ENCODE measurements around the gene HGS. TPM values are rescaled to one million over a fixed set of nuclear protein-coding genes. Genes with fewer than 3 reads are reported as not detected.

The HGS gene
- total RNA-seq, 4 donors from 2014 or later: 62.9 to 98.3 (median 67.3) TPM

DNA sequence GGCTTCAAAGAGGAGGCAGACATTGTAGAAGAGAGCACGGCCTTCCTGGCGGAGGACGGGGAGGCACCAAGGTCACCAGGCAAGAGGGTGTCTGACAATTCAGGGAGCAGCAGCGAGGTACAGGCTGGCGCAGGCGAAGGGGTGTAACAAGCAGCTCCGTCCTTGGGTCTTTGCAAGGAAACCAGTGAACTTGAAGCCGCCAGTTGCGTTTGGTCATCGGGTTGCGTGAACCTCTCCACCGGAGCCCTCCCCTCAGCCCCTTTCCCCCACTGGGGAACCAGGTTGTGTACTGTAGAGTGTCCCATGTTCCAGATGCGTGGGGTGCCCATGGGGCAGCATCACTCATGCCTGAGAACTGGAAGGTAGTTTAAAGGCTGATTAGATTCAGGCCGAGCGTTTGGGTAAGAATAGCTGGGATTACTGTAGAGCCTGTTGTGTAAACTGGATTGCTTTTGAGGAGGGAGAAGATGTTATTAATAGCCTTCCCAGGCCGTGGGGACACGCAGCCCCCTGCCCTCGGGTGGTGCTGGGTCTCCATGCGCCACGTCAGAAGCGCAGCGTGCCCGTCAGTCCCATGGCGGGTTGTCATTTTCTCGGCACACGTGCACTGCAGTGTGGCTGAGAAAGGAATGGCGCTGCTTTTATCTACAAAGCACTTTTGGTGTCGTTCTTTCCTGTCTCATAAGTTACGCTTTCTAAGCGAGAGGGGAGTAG lies 21.9 kb downstream of the HGS start:
- Histone ChIP-seq H3K4me1 (peaks cover 22 to 27% of the 10 kb centered on the region in 2 donors), H3K27ac (no peak overlapping the region), H3K36me3 (peaks cover 24% of the 10 kb centered on the region in 2 donors), H3K9me3 (no peaks in the 10 kb centered on the region), H3K4me3 (replicated peaks in 1 of 3) (no peak overlapping the region), H3K27me3 (no peaks in the 10 kb centered on the region)
- 95 to 97% methylated on average over 30 of the region's 30 CpGs for WGBS, 2 donors
- TF ChIP-seq CTCF (IDR thresholded peaks at IDR 0.05): no peak
- TF ChIP-seq POLR2A (IDR thresholded peaks at IDR 0.05): no peak
- intact Hi-C loops (cut with DNase I): no loop called here
- no peak for DNase-seq

DNA sequence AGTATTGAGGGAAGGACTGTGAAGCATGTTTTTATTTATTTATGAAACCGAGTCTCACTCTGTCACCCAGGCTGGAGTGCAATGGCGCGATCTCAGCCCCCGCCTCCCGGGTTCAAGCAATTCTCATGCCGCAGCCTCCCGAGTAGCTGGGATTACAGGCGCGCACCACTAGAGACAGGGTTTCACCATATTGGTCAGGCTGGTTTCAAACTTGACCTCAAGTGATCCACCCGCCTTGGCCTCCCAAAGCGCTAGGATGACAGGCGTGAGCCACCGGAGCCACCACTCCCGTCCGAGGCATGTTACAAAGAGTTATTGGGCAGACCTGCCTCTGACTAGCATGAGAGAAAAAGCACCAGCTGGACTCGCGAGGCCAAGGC lies 22.4 kb downstream of the HGS start:
- intact Hi-C loops (cut with DNase I): no loop called here
- no peak for TF ChIP-seq POLR2A (IDR thresholded peaks at IDR 0.05)
- TF ChIP-seq CTCF (IDR thresholded peaks at IDR 0.05): no peak
- H3K9me3 ChIP-seq: no peaks in the 10 kb centered on the region
- H3K27me3 ChIP-seq: no peaks in the 10 kb centered on the region
- 87 to 95% methylated on average over 13 to 17 of the region's 17 CpGs for WGBS, 2 donors
- no peak overlapping the region for H3K27ac ChIP-seq
- H3K4me1 ChIP-seq: peaks cover 27 to 32% of the 10 kb centered on the region in 2 donors
- no peak for DNase-seq
- no peak overlapping the region for H3K4me3 ChIP-seq (replicated peaks in 1 of 3)
- H3K36me3 ChIP-seq: peaks cover 19% of the 10 kb centered on the region in 2 donors

- Histone ChIP-seq H3K27me3 (no peaks in the 10 kb centered on the region), H3K4me1 (peaks cover 24 to 28% of the 10 kb centered on the region in 2 donors), H3K36me3 (peaks cover 11 to 17% of the 10 kb centered on the region in 2 donors), H3K27ac (no peak overlapping the region), H3K9me3 (no peaks in the 10 kb centered on the region), H3K4me3 (replicated peaks in 1 of 3) (no peak overlapping the region)
- TF ChIP-seq POLR2A (IDR thresholded peaks at IDR 0.05): no peak
- TF ChIP-seq CTCF (IDR thresholded peaks at IDR 0.05): no peak
- DNase-seq: no peak
- 94 to 95% methylated on average over 34 to 35 of the region's 54 CpGs for whole genome bisulfite sequencing, 2 donors
- intact Hi-C loops (cut with DNase I): no loop called here
Observed at GRCh38 chr17:81706757-81707624, 23.2 kb downstream of the HGS start.

GRCh38 chr17:81707725-81708646 lies 24.2 kb downstream of the HGS start:
- Histone ChIP-seq H3K9me3 (no peaks in the 10 kb centered on the region), H3K4me3 (replicated peaks in 1 of 3) (no peak overlapping the region), H3K36me3 (peaks cover 10 to 17% of the 10 kb centered on the region in 2 donors), H3K27me3 (no peaks in the 10 kb centered on the region), H3K27ac (no peak overlapping the region), H3K4me1 (peaks cover 25 to 26% of the 10 kb centered on the region in 2 donors)
- 88 to 99% methylated on average over 10 to 12 of the region's 25 CpGs for WGBS, 2 donors
- TF ChIP-seq POLR2A (IDR thresholded peaks at IDR 0.05) (no peak), CTCF (IDR thresholded peaks at IDR 0.05) (no peak)
- DNase-seq: no peak
- intact Hi-C loops (cut with DNase I): no loop called here

Measured in thyroid gland (tissue), 4 donors.